ENCODE results near the gene MRPL44. TPM values are rescaled to one million over a fixed set of nuclear protein-coding genes. Genes with fewer than 3 reads are reported as not detected.

MRPL44 gene
- total and polyA plus RNA-seq, 2 of the 13 experiments (the other 11 are each of a cell fraction or from before 2014, with no cell fraction given), result 38.4 to 78.0 TPM

DNA sequence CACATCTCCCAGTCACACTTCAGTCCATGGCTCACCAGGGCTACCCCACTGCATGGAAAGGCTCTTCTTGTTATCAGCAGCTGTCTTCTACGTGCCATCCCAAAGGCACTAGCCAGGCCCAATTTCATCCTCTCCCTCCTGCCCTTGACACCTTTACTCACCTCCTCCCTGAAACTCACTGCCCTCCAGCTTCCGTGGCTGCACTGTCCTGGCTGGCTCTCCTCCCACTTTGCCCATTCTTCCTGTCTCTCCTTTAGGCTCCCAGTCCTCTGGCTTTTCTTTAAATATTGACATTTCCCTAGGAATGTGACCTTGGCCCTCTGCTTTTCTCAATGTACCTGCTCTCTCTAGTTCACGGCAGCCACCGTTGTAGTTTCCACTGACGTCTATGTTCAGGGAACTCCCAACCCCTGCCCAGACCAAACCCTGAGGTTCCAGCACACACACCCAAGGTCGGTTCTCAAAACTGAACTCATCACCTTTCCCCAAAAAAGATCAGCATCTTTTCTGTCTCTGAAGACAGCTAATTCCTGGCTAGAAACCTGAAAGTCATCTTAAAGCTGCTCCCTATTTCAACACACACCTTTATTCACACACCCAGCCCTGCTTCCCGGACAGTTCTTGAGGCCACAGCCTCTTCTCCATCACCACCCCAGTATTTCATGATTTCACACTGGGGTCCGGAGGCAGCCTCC, 48.8 kb upstream of the MRPL44 start (continued):
- TF ChIP-seq, protein P1, sequence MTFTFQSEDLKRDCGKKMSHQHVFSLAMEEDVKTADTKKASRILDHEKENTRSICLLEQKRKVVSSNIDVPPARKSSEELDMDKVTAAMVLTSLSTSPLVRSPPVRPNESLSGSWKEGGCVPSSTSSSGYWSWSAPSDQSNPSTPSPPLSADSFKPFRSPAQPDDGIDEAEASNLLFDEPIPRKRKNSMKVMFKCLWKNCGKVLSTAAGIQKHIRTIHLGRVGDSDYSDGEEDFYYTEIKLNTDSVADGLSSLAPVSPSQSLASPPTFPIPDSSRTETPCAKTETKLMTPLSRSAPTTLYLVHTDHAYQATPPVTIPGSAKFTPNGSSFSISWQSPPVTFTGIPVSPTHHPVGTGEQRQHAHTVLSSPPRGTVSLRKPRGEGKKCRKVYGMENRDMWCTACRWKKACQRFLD (CRISPR knock-in tag; IDR thresholded peaks at IDR 0.05; ENCODE audit: borderline replicate concordance), result no peak
- TF ChIP-seq NR2F2 (IDR thresholded peaks at IDR 0.05; ENCODE audit: borderline replicate concordance, low read depth) (peak; percentile 97), IKZF1 (IDR thresholded peaks at IDR 0.05) (no peak), ZHX2 (IDR thresholded peaks at IDR 0.05; ENCODE audit: low read depth) (0 out of 2 replicates have a peak, but pooled peaks have one; percentile 27), ZHX2 (CRISPR knock-in tag; IDR thresholded peaks at IDR 0.05; ENCODE audit: borderline replicate concordance) (no peak), MXD1 (CRISPR knock-in tag; IDR thresholded peaks at IDR 0.05) (no peak), ZFP36L1 (CRISPR knock-in tag; IDR thresholded peaks at IDR 0.05) (no peak), EP300 (IDR thresholded peaks at IDR 0.05; ENCODE audit: low read depth in 2 of 2, low read length in 2 of 2) (peak in 1 of 2 experiments; percentile 92; a peak in 3 of 4 replicates), EP300 (CRISPR knock-in tag; IDR thresholded peaks at IDR 0.05; ENCODE audit: borderline replicate concordance) (peak; percentile 79; the same call in 1 of the 2 replicates), MZF1 (CRISPR knock-in tag; IDR thresholded peaks at IDR 0.05; ENCODE audit: borderline replicate concordance) (no peak), AFF4 (CRISPR knock-in tag; IDR thresholded peaks at IDR 0.05) (no peak), POLR2AphosphoS2 (IDR thresholded peaks at IDR 0.05; ENCODE audit: low read depth, low read length) (no peak), ZNF431 (CRISPR knock-in tag; IDR thresholded peaks at IDR 0.05; ENCODE audit: borderline replicate concordance, low read depth) (no peak)

Data from HepG2 (cell line).